Activated T-helper 1 cell treated with anti-CD3 and anti-CD28 coated beads, Interleukin-2, amount 50 U/mL, for 16 hours (primary cell): ENCODE measurements around the gene CHRM2.

Source experiments
- DNase-seq, 2 donors: peaks; one replicate each; pipeline ENCODE4 v3.0.0-alpha.2; 2020; ENCODE audit warnings: low read depth in 1 of 2, low spot score in 1 of 2

Gene CHRM2

DNA sequence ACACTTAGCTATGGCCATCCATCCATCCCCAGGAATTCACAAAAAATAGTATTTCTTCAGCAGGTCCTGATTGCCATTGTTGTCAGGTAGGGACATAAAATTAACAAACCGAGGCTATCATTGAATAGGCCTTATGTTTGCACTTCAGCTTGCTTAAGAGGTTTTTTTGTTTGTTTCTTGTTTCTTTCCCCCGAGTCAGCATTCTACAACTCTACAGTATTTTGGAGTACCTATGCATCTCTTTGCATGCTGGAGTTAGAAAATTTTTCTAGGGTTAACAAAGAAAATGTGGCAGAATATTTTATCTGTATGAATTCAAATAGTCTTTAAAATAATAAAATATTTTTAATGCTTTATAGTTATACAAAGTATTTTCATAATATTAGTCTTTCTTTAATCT lies 26.3 kb downstream of the CHRM2 start:
- DNase-seq, result no peak

DNA sequence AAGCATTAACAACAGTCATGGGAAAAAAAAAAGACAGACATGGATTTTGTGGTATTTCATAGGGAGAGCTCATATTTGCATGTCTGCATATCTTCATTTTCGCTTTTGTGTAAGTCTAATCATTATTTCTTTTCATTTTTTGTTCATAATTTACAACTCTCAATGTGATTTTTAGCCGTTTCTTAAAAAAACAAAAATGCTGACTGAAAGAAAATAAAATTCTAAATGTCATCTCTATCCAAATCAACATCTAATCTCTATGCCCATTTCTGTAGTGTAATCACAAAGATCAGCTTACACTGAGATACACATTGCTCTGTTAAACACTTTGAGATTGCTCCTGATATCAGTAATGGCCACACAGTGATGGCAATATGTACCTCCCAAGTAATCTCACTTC lies 29.2 kb downstream of the CHRM2 start:
- no peak for DNase-seq

DNA sequence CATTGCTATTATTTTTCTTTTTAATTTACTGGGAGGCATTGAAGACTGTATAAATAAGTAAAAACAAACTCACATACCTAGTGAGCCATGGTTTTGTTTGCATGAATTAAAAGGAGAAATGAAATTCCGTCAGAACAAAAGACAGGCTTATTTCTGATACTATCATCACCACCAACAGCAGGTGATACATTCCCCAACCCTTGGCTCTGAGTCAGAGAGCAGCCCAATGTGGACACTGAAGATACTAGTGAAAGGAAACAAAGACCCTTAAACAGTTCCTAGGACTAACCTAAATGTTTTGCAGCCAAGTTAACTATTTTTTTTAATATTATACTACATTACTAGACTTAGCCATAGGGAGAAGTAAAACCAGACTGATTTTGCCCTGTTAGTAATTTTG lies 31.6 kb downstream of the CHRM2 start:
- DNase-seq, result no peak

DNA sequence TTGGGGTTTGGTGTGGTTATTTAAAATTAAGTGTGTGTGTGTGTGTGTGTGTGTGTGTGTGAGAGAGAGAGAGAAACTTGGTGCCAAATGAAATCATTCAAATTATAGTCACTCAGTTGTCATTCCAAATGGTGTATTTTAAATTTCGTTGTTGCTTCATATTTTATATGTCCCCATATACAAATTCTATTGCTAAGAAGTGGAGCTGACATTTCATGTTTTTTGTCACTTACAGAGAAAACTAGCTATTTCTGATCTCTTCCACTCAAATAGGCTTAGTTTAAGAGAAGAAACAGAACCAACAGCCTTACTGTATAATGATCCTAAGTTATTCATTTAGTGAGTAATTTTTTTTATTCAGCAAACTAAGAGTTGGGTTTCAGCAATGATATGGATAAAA lies 42.3 kb downstream of the CHRM2 start:
- DNase-seq, result no peak

DNA sequence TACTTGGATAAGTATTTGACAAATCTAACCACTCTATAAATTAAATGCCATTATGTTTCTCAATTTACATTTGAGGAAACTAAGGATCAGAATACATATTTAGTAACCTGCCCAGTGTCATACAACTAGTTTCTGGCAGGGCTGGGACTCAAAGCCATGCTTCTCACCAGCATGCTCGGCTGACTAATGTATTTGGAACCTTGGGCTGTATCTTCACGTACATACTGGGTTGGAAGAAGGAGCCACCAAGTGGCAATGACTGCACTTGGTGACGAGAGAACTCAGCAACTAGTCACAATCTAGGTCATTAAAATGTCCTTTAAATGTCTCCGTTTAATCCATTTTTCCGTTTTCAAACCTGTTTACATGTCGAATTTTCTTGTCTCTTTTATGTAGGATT lies 42.9 kb downstream of the CHRM2 start:
- DNase-seq, result no peak

DNA sequence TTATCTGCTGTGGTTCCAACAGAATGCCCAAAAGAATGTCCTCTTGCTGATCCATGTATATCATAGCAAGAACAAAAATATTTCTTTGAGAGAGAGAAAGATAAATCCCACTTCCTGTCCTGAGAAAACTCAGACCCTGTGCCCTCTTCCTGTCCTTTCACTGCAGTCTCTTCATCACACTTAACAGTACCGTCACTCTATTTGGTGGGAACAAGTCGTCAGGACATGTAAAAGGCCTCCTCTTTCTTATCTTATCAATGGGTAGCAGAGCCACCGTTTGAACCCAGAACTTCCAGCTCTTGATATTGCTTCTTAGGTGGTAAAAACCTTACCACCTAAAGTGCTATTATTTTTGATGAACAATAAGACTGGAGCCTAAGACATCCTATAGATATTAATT lies 43.9 kb downstream of the CHRM2 start:
- no peak for DNase-seq

DNA sequence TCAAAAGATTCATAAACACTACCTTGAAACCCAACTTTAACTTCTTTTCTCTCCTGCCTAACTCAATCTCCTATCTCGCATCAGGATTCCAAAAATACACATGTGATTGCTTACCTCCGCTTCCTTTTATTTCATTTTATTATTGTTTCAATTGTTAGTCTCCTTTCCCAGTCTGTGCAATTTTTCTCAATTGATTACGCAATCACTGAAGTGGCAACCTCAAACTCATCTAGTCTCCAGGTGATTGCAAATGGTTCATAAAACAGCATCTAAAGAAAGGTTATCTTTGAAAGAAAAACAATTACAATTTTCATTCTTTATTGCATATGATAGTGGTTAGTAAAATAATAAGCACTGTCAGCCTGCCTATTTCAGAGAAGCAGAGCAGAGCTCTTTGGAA lies 45.6 kb downstream of the CHRM2 start:
- no peak for DNase-seq

DNA sequence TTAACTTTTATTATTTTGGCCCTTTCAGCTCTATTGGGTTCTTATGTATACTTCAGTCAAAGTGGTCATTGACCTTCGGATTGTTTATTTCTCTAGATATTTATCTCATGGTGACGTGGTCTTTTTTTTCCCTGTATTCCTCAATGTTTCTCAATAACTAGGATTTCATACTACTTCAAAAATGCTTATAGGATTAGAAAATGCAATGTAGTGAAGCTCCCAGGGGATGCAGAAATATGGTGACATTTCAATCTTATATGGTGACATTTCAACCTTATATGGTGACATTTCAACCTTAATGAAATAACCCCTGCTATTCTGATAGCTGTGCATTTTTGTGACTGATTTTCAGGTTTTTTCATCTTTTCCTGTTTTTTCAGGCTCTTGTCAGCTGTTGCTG lies 51.4 kb downstream of the CHRM2 start:
- DNase-seq, result no peak

DNA sequence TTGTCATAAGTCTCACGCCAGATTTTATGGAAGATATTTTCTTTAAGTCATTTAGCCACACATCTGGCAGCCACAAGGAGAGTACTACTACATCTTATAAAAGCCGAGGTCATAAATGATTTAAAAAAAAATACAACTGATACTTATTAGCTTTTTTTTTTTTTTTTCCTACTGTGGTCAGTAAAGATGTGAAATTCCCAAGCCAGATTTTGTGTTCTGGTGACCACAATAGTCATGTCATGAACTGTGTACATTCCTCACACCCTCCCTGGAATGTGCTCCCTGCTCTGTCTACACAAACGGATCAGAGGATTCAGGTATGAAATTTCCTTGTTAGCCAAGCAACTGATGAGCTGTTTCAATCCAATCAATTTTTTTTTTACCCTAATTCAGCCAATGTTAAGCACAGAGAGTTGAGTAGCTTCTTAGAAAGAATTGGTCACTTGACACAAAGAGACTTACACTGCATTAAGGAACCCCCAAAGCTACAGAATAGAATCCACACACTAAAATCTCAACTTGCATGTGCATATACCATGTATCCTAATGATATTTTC lies 54.7 kb downstream of the CHRM2 start:
- no peak for DNase-seq

DNA sequence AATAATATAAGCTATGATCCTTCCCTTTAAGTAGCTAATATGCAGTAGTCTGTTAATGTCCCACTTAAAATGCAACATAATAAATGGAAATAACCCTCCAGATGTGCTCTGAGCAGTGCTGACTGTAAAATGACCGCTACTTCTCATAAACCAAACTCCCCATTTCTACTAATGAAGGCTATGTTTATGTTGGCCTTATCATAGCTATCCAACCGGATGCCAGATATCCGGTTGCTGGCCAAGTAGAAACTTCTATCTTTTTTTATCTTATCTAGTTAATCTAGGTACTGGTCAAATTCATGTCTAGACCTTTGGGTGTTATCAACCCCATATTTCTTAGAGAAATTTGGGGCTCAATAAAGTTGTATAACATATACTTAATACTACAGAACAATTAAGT lies 56.6 kb downstream of the CHRM2 start:
- DNase-seq, result no peak

DNA sequence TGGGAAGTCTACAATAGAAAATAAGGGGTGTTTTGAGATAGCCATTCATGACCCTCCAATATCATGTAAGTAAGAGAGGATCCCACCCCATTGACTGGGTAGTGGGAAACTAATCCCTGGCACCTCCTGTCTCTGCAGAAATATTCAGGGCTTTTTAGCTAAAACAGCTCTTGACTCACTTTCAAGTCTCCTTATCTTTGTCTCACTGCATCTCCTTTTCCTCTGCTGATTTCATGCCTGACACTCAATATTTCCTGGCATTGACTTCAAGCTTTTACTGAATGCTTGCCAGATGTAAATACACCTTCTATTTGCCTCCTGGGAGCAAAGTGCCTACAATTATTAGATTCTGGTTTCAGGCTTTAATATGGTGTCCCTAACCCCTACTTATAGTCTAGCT lies 57.1 kb downstream of the CHRM2 start:
- no peak for DNase-seq

DNA sequence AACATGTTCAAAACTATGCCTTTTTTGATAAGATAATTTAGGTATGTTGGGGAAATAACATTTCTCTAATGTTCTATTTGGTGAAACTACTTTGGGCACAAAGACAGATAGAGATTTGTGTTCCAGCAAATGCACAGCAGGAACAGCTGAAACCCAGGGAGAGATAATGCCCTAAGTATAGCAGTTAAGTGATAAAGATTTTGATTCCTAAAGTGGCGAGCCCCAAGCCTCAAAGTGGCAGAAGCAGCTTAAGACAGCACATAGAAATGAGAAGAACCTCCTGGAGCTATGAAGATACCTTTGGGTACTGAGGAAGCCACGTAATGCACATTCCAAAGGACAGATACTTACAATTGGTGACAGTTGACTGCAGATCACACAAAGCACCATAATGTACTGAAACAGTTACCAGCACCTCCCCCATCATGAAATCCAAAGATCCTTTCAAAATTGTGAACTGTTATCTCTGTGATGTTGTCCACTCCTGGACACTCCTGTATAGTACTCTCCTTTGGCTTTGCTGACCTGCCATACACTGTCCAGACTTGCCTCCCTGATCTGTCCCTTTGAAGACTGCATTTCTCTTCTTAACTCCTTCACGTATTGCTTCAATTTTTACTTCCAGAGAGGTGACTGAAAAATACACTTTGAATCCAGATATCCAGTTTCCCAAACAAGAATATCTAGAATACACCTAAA lies 62.9 kb downstream of the CHRM2 start:
- no peak for DNase-seq

DNA sequence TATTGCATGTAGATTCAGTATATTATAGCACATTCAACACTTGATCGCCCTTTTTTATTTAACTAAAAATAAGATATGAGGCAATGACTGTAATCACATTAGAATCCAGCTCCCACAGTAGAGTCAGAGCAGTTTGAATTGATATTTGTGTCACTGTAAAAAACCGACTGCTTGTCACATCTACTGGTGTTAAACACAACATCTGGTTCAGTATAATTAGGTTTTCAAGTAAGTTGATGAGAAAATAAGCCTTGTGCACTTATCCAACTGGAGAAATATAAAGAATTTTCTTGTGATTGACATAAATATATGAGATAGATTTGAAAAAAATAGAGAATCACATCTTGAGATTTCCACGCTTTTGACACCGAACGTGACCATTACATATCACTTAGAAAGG lies 69.0 kb downstream of the CHRM2 start:
- DNase-seq, result no peak

DNA sequence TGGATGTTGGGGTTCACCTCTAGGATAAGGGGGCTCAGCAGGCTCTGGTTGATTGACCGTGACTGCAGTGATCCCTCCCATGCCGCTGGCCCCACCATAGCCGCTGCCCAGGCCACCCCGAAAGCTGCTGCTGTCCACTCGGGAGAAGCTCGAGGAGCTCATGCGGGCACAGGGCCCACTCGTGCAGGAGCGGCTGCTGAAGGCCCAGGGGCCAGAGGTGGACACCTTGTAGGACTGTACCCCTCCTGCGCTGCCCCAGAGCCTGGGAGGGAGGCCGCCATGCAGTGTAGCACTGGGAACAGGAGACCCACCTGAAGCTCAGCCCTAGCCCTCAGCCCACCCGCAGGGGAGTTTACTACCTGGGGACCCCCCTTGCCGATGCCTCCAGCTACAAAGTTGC lies 70.0 kb downstream of the CHRM2 start:
- no peak for DNase-seq

DNA sequence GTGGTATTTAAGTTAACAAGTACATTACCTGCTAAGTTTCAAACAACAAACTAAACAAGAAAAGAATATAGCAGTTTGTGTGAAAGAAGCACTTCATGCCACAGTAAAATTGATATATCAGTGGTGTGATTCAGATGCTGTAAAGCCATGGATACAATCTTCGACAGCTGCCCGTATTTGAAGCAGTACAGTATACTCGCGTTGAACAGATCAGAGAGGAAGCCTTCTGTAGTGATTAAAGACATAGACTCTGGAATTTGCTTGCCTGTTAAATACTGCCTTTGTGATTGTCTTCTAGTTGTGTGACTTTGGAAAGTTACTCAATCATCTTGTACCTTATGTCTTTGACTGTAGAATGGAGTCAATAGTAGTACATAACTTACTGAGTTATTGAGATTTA lies 71.7 kb downstream of the CHRM2 start:
- no peak for DNase-seq

DNA sequence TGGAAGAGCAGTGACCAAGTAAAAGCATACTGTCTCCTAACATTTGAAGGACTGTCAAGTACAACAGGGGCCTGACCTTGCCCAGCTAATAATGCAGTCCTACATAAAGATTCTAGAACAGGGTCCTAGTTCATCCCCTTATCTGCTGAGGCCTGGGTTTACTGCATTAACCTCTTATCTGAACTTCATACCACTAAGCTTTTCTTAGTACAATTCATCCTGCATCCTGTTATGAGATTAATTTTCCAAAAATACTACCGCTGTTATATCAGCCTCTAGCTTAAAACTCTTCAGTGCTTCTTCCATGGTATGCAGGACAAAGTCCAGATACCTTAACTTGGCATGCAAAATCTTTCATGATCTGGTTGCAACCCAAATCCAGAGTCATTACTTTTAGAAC lies 72.5 kb downstream of the CHRM2 start:
- no peak for DNase-seq

DNA sequence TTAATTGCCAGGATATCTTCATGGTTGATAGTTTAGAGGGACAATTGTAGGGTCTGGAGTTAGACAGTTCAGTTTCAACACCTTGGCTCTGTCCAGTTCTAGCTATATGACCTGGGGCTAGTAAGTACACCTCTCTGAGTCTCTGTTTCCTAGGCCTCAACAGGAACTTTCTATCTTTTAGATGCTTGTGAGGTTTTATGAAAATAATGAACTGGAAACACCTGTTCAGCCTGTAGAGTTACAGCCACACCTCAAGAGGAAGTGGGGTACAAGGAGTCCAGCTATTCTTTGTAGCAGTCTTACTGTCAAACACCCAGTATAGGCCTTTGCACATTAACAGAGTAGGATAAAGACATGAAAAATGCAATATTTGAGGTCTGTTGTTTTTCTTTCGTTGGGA lies 73.4 kb downstream of the CHRM2 start:
- no peak for DNase-seq

DNA sequence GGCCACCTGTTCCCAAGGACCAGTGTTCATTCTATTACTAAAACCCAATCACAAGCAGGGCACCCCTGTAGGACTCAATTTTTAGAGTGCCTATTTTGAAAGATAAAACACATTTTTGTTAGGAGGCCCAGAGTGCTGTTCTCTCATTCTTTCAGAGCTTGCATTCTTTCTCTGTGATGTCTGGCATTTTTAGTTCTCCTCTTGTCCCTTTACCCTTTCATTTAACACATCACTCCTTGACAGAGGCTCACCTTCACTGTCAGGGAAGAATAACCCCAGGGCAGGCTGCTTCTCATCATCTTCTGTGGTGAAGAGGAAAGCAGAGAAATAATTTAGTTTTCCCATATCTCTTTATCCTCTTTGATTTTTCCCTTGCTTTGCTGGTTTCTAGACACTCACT lies 73.9 kb downstream of the CHRM2 start:
- DNase-seq, result no peak

DNA sequence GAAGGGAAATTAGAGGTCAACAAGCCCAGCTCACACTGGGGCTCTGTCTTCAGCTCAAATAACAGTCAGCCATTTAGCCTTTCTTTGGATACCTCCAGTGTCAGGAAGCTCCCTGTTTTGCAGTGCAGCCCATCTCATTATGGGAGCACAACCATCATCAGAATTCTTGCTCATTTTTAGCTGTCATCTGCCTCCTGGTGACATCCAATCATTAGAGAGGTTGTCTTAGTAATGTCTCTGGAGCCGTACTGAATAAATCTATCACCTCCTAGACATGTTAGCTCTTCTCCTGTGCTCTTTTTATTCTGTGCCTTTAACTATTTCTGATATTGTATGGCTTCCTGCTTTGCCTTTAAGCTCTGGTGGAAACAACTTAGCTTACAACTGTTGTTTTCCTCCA lies 74.5 kb downstream of the CHRM2 start:
- DNase-seq, result no peak

DNA sequence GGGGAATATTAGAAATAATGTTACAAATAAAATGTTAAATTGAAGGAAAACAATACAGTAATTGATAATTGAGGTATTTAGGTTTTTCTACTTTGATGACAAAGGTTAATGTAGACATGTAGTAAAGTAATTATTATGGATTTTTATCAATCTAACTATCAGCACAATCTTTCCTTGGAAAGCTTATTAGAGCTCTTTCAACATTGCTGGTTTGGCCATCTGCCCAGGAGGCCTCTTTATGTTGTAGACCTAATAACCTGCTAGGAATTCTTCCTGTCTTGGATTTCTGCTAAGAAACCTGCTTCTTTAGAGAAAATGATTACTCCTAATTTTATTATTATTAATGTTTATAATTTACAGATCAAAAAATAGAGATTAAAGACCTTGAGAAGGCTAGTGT lies 78.9 kb downstream of the CHRM2 start:
- DNase-seq, result no peak

DNA sequence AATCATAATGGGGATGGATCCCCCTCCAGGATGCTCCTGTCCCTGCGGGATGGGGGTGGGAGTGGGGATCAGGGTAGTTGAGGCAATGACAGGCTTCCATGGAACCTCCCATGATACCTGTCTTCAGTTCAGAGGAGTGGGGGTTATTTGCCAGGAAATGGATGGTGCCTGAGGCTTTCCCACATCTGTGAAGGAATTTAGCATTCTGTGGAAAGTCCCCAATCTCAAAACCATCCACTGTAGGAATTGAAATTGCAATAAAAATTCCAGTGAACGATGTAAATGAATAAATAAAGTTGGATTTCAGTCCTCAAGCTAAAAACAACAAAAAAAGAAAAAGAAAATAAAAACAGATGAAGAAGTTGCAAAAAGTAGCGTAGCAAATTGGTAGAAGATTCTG lies 81.9 kb downstream of the CHRM2 start:
- DNase-seq, result no peak

DNA sequence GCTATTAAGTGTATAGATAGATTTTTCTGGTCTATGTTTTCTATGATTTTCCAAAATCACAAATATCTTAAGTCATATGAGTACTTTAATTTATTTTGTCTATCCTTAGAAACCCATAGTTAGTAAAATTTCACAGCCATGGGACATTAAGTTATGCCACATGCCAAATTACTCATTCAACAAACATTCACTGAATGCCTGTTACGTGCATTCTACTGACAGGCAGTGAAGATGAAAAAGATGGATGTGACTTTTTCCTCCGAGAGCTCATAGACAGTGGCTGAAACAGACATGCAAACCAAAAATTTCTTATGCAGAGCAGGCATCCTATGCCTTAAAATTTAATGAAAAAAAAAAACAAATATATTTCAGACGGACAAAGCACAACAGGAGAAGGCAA lies 84.9 kb downstream of the CHRM2 start:
- DNase-seq, result no peak

DNA sequence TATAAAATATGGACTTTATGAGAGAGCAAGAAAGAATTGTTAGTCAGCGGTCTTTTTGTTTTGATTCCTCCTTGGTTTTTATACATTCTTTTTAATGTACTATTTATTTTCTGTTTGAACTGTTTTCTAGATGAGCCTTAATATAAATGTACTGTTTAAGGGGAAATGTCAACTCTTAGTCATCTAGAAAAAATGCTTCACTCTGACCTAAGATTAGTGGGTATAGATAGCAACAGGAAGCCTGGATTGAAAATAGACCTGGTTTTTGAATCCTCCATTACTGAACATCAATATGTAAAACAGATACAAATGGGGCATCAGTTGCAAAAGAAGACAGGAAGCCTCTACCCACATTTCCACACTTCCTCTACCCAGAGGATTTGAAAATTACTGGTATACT lies 87.8 kb downstream of the CHRM2 start:
- no peak for DNase-seq

DNA sequence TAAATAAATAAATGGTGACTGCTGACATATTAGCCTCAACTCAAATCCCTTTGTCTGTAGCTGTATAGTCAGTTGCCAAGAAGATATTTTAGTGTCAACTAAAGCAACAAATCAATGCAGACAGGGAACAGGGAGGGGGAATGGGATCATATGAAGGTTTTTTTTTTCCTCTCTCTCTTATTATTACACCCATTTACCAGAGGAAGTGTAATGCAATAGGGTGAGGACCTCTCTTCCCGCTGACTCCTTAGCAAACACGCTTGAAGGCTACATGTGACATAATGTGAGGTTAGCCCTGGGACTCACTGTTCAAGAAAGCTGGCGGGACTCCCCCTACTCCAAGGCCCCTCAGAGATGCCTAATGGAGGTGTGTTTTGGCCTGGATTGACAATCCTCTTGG lies 88.2 kb downstream of the CHRM2 start:
- DNase-seq, result no peak
